Testis (tissue), 2 donors: Measurements from ENCODE around the gene TSPAN17.
"Not testable (repeated sequence)": the region's sequence is repeated elsewhere in the genome, so short reads cannot be mapped to it uniquely, and the experiment has no call there.

Experiments
- POLR2A ChIP-seq: fragments of 450-650 bp; IDR thresholded peaks from one replicate; pipeline ENCODE4 v1.6.1; 2017; ENCODE audit warnings: antibody characterized with exemption, mild to moderate bottlenecking, moderate library complexity
- TF ChIP-seq, protein P1 (sequence below), 3 experiments: fragments of 450-650 bp in 2 of 3; fragments of 200-600 bp in 1 of 3; sonication (generic) in 1 of 3; IDR thresholded peaks; one replicate each; pipeline ENCODE4 v1.5.1; 2016 to 2019; ENCODE audit warnings: antibody characterized with exemption in 3 of 3, mild to moderate bottlenecking in 2 of 3, moderate library complexity in 1 of 3

- TF ChIP-seq, protein P1, sequence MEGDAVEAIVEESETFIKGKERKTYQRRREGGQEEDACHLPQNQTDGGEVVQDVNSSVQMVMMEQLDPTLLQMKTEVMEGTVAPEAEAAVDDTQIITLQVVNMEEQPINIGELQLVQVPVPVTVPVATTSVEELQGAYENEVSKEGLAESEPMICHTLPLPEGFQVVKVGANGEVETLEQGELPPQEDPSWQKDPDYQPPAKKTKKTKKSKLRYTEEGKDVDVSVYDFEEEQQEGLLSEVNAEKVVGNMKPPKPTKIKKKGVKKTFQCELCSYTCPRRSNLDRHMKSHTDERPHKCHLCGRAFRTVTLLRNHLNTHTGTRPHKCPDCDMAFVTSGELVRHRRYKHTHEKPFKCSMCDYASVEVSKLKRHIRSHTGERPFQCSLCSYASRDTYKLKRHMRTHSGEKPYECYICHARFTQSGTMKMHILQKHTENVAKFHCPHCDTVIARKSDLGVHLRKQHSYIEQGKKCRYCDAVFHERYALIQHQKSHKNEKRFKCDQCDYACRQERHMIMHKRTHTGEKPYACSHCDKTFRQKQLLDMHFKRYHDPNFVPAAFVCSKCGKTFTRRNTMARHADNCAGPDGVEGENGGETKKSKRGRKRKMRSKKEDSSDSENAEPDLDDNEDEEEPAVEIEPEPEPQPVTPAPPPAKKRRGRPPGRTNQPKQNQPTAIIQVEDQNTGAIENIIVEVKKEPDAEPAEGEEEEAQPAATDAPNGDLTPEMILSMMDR (IDR thresholded peaks at IDR 0.05) = not testable (repeated sequence)
- TF ChIP-seq POLR2A = not testable (repeated sequence)
Observed at GRCh38 chr5:176699446-176699845, 52.2 kb downstream of the TSPAN17 start.
